Posterior cingulate gyrus (tissue), 11 donors: ENCODE measurements around the gene HNMT.

Experiments
- DNase-seq, 10 donors: peaks; one replicate each; pipeline versions ENCODE4 v3.0.0 to v3.0.0-alpha.2; 2020 to 2021; ENCODE audit warnings: mixed read lengths in 3 of 10
- intact Hi-C: fragments of 100-400 bp; cut with DNase I; formaldehyde crosslinking; loops from one replicate; pipeline ENCODE4 v1.15.1; 2023

Gene HNMT

DNA sequence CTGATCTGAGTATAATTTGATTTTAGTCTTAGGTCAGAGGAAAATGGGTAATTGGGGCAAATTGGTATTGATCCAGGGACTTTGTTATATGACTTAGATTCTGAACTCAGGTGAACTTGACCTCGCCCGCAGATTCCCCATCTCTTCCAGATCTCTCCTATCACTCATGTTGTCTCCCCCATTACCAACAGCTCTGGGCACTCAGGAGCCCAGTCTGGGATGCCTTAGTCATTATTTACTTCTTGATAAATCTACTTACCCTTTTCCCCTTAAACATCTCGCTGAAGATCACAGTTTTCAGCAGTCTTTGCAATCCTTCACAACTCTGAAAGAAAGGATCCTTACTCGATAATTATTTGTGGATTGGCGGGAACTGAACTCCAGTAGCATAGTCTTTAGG is 19.6 kb upstream of the HNMT start:
- DNase-seq = no peak
- intact Hi-C loops = no loop called here

DNA sequence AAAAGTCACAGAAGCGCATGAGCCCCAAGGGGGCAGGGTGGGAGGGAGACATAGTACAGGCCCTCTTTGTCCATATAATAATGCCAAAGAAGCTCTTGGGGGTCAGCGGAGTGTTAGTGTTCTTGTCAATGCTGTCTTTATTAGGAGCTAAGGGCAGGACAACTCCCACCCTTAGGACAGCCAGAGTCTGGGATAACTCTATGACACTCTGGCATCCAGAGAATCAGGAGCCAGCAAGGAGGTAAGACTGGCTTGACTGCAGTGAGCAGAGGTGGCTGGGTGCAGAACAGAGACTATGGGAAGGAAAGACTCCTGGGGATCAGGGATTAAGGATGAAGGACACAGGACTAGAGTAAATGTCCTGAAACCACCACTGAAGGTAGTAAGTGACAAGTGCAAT is 19.0 kb upstream of the HNMT start:
- DNase-seq = no peak
- intact Hi-C loops = no loop called here

DNA sequence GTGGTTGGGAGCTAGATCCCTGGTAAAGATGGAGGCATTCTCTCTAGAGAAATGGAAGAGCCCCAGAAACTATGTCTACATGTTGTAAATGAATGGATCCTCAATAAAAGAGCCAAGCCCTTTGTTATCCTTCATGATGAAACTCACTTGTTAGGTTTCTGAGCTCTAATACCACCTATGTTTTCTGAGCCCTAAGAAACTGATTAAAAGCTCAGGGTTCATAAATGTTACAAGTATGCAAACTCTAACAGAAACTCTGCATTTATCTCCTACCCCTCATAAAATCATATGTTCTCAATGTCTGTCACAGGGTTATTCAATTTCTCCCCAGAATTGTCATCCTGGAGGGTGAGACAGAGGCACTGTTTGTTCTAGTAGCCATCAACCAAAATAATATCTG is 18.0 kb upstream of the HNMT start:
- no peak for DNase-seq

DNA sequence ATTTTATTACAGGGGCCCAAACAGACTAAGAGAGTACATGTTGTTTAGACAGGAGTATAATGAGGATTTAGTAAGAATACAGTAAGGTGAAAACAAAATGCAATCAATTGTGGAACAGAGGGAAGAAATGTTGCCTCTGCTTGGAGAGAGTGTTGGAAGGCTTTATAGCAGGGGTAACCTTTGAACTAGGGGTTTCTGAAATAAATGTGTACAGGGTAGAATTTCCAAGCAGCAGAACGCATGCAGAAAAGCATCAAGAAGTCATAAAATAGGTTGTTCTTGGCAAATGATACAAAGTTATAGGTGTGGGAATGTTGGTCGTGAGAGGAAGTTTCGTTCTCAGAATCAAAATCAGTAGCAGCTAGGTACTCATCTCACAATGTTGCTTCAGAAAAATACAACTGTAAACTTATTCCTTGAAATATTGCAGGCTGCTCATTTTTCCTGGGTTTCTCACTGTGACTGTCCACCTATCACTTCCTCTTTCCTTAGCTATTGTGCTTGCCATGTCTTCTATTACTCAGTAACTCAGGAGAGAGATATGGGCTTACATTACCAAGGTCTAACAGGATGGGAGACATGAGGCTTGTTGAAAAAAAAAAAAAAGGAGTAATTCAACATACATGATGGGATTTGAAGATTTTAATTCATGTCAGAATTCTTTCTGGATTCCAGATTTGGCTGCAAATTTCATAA is 17.1 kb upstream of the HNMT start:
- DNase-seq = no peak
- intact Hi-C loops = loop anchor here (1.0 to 2.0 kb wide), 2 partner anchors 143 to 426 kb away; no protein-coding TSS in a partner anchor

More for the DNA sequence above, 18.0 kb upstream of the HNMT start:
- intact Hi-C loops = loop anchor here (2.0 kb wide), 1 partner anchor 427 kb away; no protein-coding TSS in a partner anchor

DNA sequence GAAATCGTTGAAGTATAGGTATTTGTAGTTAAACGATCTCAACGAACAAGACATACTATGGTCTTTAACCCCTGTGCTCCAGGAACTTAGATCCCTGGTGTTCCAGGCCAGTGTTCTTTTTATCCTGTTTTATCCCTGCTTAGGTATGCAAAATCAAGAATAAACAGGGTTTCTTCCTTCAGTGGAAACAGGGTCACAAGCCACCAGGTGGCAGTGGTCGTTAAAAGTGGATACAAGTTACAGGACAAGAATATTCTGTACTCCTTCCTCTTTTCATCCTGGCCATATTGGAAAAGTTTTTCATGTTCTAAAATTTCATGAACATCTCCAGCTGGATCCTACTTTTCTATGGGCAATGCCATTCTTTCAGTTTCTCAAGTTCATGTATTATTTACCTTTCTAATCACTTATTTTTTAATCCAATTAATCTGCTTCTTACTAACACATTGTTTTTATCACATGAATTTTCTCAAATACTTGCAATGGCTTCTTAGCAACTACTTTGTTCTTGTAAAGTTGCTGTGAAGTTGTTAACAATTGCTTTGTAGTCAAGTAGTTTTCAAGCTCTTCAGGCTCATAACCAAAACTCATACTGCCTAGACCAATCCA is 16.4 kb upstream of the HNMT start:
- peak in 9 of 10 donors; percentile 37 to 93 (median 73) for DNase-seq
- intact Hi-C loops = loop anchor here (1.0 to 2.0 kb wide), 2 partner anchors 142 to 425 kb away; no protein-coding TSS in a partner anchor

DNA sequence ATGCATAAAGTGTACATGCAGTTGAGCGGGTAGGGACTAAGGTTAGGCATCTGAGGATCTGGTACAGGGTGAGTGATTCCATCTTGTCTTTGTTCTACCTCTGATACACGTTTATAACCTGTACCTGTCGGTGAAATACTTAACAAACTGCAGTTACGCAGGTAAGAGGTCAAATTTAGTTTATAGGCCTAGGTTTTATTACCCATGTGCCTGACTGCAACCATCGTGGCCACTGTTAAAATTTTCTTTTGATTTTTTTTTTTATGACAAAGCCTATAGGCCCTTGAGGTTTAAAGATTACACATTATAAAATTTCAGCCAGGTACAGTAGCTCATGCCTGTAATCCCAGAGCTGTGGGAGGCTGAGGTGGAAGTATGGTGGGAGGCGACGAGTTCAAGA is 15.4 kb upstream of the HNMT start:
- no peak for DNase-seq
- intact Hi-C loops = no loop called here

DNA sequence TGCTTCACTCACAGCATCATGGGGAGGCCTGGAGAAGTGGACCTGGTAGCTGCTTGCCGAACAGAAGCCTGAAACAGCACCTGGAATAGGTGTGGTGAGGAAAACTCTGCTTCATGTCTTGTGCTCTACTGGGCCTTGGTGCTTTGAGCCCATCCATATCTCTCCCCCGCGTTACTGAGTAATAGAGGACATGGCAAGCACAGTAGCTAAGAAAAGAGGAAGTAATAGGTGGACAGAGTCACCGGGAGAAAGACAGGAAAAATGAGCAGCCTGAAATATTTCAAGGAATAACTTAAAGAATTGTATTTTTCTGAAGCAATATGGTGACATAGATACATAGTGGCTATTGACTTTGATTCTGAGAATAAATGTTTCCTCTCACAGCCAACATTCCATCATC is 14.0 kb upstream of the HNMT start:
- DNase-seq = no peak
- intact Hi-C loops = no loop called here

DNA sequence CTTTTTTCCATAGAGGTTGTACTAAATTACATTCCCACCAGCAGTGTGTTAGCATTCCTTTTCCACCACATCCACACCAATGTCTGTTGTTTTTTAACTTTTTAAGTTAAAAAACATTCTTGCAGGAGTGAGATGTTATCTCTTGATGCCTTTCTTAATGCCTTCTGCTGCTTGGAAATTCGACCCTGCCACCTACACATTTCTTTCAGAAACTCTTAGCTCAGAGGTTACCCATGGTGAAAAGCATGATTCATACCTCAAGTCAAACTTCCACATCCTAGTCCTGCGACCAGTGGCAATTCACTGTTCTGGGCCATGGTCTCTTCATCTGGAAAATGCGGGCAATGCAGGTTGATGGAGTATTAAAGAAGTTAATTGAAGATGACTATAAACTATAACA is 12.7 kb upstream of the HNMT start:
- intact Hi-C loops = no loop called here
- no peak for DNase-seq

DNA sequence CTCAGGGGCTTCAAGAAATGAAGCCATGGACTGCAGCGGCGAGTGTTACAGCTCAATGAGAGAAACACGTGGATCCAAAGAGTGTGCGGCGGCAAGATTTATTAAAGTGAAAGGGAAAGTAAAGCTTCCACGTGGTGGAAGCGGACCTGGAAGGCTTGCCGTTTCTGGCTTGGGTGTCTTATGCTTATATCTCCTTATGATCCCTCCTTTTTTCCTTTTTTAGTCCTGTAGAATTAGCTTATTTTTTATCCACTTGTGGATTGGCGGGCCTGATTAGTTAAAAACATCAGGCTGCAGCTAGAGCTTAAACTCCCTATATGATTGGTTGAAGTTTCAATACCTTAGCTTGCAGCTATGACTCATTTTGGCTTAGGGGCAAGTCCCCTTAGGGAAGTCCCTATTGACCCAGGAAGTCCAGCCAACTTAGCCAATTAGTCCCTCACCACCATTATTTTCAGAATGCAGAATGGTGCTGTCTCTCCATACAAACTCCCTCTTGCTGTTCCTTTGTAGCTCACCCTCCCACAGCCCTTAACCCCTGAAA is 11.6 kb upstream of the HNMT start:
- no peak for DNase-seq
- intact Hi-C loops = no loop called here

DNA sequence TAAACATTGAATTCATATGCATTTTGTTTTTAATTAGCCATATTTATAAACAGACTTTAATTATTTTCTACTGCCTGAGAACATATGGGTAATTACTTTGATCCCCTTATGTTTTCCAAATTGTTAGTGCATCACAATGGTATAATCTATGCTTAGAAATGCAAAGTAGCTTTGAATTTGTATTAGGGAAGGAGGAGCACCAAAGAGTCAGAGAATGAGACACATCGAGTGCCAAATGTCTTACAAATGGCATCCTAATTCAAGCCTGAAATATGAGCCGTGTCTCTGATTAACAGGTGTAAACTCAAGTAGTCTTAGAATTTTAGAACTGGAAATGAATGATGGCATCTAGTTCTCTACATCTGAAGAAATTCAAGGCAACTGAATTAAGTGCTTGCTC is 8.7 kb upstream of the HNMT start:
- intact Hi-C loops = no loop called here
- no peak for DNase-seq

DNA sequence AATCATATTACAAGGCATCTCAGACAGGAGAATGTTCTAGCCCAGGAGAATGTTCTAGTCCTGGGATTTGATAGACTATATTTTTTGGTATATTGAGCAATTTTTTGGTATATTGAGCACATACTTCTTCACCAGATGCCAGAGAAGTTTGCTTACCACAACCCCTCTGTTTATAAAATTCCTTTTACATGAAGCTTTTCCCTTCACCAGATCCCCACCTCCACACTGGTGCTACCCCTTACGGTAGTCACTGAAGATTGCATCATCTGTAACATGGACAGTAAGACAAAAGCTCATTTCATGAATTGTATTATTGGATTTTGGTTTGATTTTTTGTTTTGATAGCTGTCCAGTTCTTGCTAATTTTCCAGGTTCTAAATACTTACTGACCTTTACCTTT is 7.2 kb upstream of the HNMT start:
- DNase-seq = no peak
- intact Hi-C loops = no loop called here

DNA sequence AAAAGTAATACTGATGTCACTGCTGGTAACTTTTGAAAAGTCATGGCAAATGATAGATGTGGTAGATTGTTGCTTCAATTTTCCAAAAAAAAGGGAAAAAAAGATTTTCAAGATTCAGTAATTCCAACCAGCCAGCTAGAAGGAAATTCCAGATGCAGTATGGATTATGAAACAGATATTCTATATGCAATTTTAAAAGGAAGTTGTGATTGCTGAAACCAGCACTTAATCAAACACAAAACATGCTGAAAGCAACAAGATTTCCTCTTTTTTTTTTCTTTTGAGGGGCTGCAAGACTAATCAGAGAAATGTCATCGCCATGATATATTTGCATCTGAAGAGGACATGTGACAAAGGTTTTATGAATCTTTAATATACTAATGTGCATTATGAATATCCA is 5.1 kb upstream of the HNMT start:
- intact Hi-C loops = no loop called here
- DNase-seq = no peak

DNA sequence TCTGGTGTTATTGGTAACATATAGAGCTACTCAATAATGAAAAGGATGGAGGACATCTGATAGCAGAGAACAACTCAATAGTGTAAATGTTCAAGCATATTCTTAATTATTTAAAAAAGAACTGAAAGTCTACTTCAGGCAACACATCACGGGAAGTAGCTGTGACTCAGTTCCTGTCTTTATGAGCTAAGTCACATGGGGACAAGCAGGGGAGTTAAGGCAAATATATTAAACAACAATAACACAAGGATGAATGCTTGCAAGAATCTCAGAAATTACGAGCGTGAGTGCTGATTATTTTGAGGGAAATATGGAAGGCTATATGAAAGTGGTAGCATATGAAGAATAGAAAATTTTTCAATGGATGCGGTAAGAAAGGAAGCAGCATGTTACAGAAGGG is 4.0 kb upstream of the HNMT start:
- no peak for DNase-seq
- intact Hi-C loops = no loop called here

DNA sequence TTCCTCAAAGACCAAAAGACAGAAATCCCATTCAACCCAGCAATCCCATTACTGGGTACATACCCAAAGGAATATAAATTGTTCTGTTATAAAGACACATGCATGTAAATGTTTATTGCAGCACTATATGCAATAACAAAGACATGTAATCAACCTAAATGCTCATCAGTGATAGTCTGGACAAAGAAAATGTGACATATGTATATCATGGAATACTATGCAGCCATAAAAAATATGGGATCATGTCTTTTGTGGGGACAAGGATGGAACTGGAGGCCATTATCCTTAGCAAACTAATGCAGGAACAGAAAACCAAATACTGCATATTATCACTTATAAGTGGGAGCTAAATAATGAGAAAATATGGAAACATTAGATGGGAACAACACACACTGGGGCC is 2.7 kb upstream of the HNMT start:
- DNase-seq = no peak
- intact Hi-C loops = no loop called here

DNA sequence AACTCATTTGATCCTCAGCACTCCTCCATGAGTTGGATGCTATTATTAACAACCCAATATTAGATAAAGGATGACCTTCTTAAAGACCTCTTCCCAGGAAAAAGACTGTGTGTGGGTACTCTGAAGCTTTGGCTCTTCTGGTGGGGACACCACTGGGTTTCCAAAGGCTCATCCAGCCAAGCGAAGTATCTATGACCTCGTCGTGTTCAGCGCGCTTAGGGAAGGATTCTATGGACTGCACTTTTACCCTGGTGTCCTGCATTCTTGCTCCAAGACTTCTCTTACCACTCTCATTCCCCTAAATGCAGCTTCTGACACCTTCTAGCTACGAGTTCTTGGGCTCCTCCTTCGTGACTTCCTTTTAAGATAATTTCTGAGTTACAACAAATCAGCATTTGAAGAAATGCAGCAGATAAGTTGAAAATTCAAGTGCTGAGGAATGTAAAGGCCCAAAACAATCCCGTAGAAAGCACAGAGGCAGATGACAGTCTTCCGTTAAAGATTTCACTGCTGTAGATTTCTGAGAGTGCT is 673 bp upstream of the HNMT start:
- no peak for DNase-seq
- intact Hi-C loops = no loop called here

DNA sequence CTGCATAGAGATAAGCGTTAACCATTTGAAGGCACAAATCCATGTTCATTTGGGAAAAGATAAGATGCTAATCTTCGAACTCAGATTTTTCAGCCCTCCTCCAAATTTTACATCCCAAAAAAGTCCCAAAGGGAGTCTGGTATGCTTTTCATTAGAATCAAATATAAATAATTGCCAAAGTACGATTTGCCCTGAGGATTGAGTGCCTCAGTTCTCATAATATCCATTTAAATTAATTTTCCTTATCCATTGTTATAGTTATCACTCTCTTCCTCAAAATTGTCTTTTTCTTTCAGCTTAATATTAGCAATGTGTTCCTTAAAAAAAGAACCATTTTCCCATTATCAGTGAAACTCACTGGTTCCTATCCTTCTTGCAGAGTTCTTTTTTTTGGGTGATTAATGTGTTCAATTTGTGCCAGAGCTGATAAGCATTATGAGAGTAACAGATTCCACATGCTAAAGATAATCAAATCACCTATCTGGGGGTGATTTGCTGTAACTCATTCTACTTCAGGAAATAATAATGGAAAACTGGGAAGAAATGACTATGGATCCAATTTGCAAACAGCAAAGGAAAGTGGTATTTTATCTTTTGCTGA is 686 bp downstream of the HNMT start:
- no peak for DNase-seq
- intact Hi-C loops = no loop called here

DNA sequence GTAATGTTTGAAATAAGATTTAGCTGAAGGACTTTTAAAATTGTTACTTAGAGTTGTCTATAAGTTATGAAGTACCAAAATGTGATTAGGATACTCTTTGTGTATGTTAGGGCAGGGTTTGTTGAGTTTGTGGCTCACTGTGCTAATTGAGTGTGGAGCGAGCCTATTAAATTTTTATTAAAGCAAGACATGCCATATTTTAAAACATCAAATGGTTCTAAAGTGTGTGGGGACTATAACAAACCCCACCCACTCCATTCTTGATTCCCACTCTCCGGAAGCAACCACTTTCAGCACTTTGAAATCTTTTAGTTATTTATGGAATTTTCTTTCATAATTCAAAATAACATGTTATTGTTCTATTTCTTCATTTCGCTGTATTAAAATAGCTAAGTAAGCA is 1.8 kb downstream of the HNMT start:
- DNase-seq = no peak
- intact Hi-C loops = no loop called here

DNA sequence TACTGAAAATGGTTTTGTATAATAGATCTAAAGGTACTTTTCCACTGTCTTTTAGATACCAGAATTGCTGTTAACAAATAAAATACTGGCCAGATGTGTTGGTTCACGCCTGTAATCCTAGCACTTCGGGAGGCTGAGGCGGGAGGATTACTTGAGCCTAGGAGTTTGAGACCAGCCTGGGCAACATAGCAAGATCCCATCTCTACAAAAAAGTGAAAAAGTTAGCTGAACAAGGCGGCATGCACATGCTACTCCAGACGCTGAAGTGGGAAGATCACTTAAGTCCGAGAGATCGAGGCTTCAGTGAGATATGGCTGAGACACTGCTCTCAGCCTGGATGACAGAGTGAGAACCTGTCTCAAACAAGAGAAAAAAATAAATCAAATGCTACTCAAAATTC is 2.8 kb downstream of the HNMT start:
- intact Hi-C loops = no loop called here
- DNase-seq = no peak

DNA sequence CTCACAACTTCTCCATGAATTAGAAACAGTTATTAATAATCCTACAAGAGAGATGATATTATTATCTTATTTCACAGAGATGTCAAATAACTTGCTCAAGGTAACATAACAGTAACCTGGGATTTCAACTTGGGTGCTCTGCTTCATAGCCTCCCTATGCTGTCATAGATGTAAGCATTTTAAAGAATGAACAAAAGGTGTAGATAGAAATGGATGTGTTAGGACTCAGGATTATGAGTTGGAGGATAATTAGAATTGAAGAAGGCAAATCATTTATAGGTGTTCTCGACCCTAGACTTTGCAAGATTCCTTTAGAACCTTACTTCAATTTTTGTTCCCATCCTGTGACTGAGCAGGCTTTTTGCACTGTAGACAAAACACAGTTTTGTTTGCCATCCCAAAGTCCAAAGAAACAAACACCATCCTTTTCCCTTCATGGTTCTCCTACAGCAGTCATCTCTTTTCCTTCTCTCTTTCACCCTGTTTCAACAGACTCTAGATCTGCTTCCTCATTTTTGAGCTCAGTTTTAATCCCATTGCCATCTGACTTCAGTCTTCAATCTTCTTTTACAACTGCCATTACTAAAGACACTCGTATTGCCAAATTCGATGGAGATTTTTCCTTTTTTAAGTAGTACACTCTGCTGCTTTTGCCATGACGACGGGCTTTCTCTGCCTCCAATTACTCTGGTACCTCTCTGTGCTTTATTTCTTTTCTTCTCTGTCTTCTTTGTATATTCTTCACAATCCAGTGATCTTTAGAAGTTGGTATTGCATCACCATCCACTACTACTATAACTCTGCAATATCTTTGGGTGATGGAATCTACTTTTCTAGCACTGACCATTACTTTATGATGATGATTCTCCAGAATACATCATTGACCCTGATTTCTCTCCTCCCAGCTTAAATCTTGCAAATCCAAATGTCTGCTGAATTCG is 4.5 kb downstream of the HNMT start:
- intact Hi-C loops = no loop called here
- no peak for DNase-seq

DNA sequence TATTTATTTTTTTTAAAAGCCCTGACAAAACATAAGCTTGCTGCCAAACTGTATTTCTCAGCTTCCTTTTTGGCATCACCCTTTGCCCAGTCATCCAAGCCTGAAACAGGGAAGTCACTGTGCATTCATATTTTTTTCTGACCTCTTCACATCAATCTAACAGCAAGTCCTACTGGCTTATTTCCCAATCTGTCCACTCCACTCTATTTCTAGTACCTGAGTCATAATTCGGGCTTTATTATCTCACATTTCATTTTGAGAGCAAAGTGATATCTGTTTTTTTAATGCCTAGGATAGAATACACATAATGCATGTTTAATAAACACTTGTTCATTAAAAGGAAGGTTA is 5.1 kb downstream of the HNMT start:
- DNase-seq = no peak

DNA sequence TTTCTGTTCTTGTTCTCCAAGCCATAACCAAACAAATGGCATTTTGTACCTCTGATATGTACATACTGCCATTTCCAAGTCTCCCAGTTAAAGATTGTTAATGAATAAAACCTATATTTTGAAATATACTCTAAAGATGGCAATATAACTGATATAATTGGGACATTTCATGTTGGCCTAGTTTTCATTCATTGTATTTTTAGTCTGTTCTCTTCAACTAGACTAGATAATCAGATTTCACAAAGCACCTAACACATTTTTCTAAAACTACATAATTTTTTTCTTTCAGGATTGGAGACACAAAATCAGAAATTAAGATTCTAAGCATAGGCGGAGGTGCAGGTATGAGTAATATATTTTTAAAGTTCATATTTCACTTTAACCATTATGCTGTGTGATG is 5.6 kb downstream of the HNMT start:
- DNase-seq = no peak
- intact Hi-C loops = no loop called here

More for the DNA sequence above, 5.1 kb downstream of the HNMT start:
- intact Hi-C loops = no loop called here
